Measurements from ENCODE around the gene LGR6. TPM values are rescaled to one million over a fixed set of nuclear protein-coding genes. Genes with fewer than 3 reads are reported as not detected.

Gene LGR6
- total RNA-seq, 2 donors from 2014 or later = 1.3 to 1.6 TPM

DNA sequence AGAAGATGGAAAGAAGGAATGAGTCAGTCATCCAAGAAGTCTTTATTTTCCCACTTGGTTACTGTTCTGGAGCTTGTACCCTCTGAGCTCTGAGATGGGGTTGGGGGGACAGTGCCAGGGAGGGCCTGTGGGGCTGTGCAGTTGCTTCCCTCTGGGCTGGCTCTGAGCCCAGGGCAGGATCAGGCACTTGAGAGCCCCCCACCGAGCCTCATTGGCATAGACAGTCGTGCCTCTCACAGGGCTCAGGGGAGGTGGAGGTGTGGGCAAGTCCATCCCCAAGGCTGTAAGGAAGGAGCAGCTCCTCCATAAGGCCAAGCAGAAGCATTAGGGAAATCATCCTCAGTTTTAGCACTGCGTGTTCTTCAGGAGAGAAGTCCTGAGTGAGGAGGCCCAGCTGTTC, 46.6 kb upstream of the LGR6 start:
- no peaks in the 10 kb centered on the region for H3K9me3 ChIP-seq
- intact Hi-C loops (cut with DNase I) = no loop called here
- TF ChIP-seq, protein P1, sequence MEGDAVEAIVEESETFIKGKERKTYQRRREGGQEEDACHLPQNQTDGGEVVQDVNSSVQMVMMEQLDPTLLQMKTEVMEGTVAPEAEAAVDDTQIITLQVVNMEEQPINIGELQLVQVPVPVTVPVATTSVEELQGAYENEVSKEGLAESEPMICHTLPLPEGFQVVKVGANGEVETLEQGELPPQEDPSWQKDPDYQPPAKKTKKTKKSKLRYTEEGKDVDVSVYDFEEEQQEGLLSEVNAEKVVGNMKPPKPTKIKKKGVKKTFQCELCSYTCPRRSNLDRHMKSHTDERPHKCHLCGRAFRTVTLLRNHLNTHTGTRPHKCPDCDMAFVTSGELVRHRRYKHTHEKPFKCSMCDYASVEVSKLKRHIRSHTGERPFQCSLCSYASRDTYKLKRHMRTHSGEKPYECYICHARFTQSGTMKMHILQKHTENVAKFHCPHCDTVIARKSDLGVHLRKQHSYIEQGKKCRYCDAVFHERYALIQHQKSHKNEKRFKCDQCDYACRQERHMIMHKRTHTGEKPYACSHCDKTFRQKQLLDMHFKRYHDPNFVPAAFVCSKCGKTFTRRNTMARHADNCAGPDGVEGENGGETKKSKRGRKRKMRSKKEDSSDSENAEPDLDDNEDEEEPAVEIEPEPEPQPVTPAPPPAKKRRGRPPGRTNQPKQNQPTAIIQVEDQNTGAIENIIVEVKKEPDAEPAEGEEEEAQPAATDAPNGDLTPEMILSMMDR (IDR thresholded peaks at IDR 0.05) = no peak
- no peak overlapping the region for H3K4me3 ChIP-seq
- DNase-seq = no peak
- H3K4me1 ChIP-seq = no peaks in the 10 kb centered on the region
- no peak overlapping the region for H3K9ac ChIP-seq (ENCODE audit: low read depth in 2 of 2, low read length in 2 of 2)
- no peak overlapping the region for H3K27ac ChIP-seq
- H3K27me3 ChIP-seq = no peaks in the 10 kb centered on the region
- no peaks in the 10 kb centered on the region for H3K36me3 ChIP-seq

DNA sequence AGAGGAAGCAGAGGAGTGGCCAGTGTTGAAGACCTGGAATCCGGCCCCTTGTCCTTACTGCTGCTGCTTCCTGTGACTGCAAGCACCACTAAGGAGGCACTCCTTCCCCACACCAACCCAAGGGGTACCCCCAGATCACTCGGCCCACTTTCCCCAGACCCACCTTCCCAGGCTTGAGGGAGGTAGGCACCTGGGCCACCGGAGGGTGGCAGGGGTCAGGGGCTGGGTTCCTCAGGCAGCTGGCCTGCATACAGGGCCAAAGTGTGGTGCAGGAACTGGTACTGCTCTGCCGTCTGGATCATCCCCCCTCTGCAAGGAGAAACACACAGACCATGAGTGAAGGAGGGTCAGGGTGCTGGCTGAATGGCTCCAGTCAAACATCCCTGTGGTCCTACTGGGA, 45.2 kb upstream of the LGR6 start:
- Histone ChIP-seq H3K9me3 (no peaks in the 10 kb centered on the region), H3K36me3 (no peaks in the 10 kb centered on the region), H3K4me3 (no peak overlapping the region), H3K27ac (no peak overlapping the region), H3K4me1 (no peaks in the 10 kb centered on the region), H3K27me3 (no peaks in the 10 kb centered on the region), H3K9ac (ENCODE audit: low read depth in 2 of 2, low read length in 2 of 2) (no peak overlapping the region)
- intact Hi-C loops (cut with DNase I) = no loop called here
- TF ChIP-seq, protein P1 (IDR thresholded peaks at IDR 0.05) = no peak
- DNase-seq = no peak

DNA sequence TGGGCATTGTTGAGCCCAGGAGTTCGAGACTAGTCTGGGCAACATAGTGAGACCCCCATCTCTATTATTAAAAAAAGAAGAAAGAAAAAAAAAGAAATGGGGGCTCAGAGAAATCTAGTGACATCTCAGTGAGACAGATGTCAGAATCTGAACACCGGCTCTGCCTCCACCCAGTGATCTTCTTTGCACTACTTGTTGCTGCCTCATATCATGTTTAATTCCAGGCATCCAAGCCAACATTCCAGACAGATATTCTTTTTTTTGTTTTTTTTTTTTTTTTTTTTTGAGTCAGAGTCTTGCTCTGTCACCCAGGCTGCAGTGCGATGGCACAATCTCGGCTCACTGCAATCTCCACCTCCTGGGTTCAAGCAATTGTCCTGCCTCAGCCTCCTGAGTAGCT, 44.0 kb upstream of the LGR6 start:
- Histone ChIP-seq H3K9me3 (no peaks in the 10 kb centered on the region), H3K27ac (no peak overlapping the region), H3K27me3 (no peaks in the 10 kb centered on the region), H3K4me1 (no peaks in the 10 kb centered on the region), H3K4me3 (no peak overlapping the region), H3K9ac (ENCODE audit: low read depth in 2 of 2, low read length in 2 of 2) (no peak overlapping the region), H3K36me3 (no peaks in the 10 kb centered on the region)
- intact Hi-C loops (cut with DNase I) = no loop called here
- no peak for DNase-seq
- TF ChIP-seq, protein P1 (IDR thresholded peaks at IDR 0.05) = no peak

DNA sequence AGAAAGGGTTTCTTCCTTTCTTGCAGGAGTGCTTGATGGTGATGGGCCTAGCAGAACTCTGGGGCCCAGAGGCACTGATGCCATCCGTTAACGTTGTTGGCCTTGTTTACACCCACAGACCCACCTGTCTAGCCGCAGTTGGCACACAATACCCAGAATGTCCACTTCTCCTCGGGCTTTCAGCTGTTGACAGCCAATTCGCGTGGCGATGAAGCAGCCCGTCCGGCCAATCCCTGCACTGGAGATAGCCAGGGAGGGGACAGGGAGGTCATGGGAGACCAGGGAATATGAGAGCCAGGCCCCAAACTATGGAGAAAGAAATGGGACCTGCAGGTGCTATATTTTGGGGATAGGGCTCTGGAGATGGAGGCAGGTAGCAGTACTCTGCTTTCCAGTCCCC, 43.4 kb upstream of the LGR6 start:
- H3K27me3 ChIP-seq = no peaks in the 10 kb centered on the region
- no peak overlapping the region for H3K9ac ChIP-seq (ENCODE audit: low read depth in 2 of 2, low read length in 2 of 2)
- H3K4me1 ChIP-seq = peaks cover 3% of the 10 kb centered on the region
- H3K36me3 ChIP-seq = no peaks in the 10 kb centered on the region
- no peak for DNase-seq
- TF ChIP-seq, protein P1 (IDR thresholded peaks at IDR 0.05) = no peak
- no peak overlapping the region for H3K27ac ChIP-seq
- no peak overlapping the region for H3K4me3 ChIP-seq
- intact Hi-C loops (cut with DNase I) = no loop called here
- H3K9me3 ChIP-seq = no peaks in the 10 kb centered on the region

DNA sequence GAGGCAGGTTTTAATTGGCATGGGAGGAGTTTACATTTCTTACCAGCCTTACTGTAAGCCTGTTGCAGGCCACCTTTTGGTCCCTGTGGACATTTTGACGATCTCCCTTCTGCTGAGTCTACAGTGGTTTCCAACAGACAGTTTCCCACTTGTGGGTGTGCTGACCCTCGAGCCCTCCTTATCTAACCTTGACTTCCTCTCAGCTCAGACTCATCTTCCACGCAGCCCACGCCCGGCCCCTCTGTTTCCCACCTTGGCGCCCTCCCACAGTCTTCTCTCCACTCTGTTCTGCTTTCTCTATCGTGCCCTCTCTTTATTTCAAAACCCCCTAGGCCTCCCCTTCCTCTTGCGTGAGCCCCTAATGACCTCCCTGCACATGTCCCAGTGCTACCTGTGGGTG, 43.0 kb upstream of the LGR6 start:
- Histone ChIP-seq H3K4me3 (no peak overlapping the region), H3K36me3 (no peaks in the 10 kb centered on the region), H3K27ac (no peak overlapping the region), H3K4me1 (peaks cover 3% of the 10 kb centered on the region), H3K9me3 (no peaks in the 10 kb centered on the region), H3K27me3 (no peaks in the 10 kb centered on the region), H3K9ac (ENCODE audit: low read depth in 2 of 2, low read length in 2 of 2) (no peak overlapping the region)
- no peak for DNase-seq
- TF ChIP-seq, protein P1 (IDR thresholded peaks at IDR 0.05) = no peak
- intact Hi-C loops (cut with DNase I) = no loop called here

DNA sequence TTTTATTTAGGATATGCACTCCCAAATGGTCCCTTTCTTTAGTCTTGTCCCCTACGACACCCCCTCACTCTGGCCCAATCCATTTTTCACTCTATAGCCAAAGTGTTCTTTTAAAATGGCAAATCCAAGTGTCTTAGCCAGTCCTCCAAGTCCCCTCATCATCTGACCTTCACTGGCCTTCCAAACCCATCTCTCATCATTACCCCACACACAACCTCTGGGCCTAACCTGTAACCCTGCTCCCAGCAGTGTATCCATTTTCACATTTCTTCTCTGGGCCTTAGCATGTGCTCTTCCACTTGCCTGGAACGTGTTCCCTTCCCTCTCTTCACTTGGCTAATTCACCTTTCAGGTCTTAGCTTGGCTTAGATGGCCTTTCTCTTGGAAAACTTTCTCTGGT, 42.6 kb upstream of the LGR6 start:
- intact Hi-C loops (cut with DNase I) = no loop called here
- peaks cover 3% of the 10 kb centered on the region for H3K4me1 ChIP-seq
- TF ChIP-seq, protein P1 (IDR thresholded peaks at IDR 0.05) = no peak
- no peaks in the 10 kb centered on the region for H3K9me3 ChIP-seq
- no peak overlapping the region for H3K4me3 ChIP-seq
- H3K36me3 ChIP-seq = no peaks in the 10 kb centered on the region
- H3K9ac ChIP-seq (ENCODE audit: low read depth in 2 of 2, low read length in 2 of 2) = no peak overlapping the region
- no peak overlapping the region for H3K27ac ChIP-seq
- DNase-seq = no peak
- no peaks in the 10 kb centered on the region for H3K27me3 ChIP-seq
